IPS-NIHi7 (cell line): ENCODE data around the gene PAFAH2.

Experiments used
- DNase-seq: peaks from one replicate; pipeline ENCODE4 v3.0.0; 2012; ENCODE audit warnings: mixed read lengths; ENCODE audit errors: extremely low spot score

PAFAH2 gene

GRCh38 chr1:25997828-25998761 lies at the start of gene PAFAH2:
Gene PAFAH2, minus strand, starts transcription at chr1:25998063. Its CDS starts 7,247 bp downstream, at chr1:25990816.
- peak; percentile 96 for DNase-seq

- DNase-seq, result no peak
These were observed 49.5 kb upstream of the PAFAH2 start for GRCh38 chr1:26047278-26047874.

DNA sequence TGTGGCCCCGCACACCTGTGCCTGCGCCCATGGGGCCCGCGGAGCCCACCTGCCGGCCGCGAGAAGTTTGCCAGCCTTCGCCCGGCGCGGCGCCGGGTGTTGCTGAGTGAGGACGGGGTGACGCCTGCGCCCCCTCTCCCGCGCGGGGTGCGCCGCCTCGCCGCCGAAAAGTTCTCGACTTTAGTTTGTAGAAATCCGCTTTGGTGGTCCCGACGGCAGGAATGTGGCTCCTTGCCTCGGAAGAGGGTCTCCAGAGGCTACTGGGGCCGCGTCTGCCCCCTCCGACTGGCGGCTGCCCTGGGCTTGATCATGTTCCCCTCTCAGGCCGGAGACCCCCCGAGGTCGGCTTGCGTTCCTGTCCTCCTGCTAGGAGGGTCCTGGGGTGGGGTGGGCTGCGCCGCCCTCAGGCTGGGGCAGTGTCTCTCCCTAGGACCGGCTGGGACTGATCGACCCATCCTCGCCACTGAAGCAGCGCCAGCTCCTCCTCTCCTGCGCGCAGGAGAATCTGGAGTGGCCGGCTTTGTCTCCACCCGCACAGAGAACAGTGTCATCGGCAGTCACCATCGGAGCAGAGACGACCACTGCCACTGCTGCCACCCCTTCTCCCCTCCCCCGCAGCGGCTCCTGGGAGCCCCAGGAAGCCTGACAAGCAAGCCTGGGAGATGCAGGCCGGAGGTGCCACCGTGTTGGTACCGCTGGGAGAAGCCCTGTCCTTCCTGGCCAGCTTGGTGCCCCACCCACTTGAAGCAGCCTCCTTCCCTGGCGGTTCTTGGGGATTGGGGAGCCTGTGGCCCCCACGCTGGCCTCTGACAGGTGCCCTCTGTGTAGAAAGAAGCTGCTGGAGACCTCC lies 48.6 kb upstream of the PAFAH2 start:
- DNase-seq, result no peak

GRCh38 chr1:26045722-26046245 lies 47.9 kb upstream of the PAFAH2 start, which contains the start of gene SLC30A2:
Gene SLC30A2, minus strand, starts transcription at chr1:26046118. Its CDS starts 222 bp downstream, at chr1:26045896.
- DNase-seq, result peak; percentile 57

GRCh38 chr1:26044971-26045721 lies 47.3 kb upstream of the PAFAH2 start:
- no peak for DNase-seq

- DNase-seq, result no peak
These were observed 46.6 kb upstream of the PAFAH2 start for GRCh38 chr1:26044414-26044813.

GRCh38 chr1:26043765-26044164 lies 45.9 kb upstream of the PAFAH2 start:
- no peak for DNase-seq

DNA sequence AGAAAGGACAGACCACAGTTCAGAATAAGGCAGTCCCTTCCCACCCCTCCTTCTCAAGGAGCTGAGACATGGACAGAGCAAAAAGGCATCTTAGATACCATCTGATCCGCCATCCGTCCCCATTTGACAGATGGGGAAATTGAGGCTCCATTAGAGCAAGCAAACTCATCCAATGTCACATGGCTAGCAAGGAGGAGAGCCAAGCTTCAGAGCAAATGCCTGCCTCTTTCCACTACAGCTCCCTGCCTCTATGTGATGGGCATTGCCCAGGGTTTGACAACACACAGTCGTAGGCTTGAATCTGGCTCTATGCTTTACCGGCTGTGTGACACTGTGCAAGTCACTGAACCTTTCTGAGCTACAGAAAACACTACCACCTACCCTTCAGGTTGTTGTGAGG lies 44.1 kb upstream of the PAFAH2 start:
- DNase-seq, result no peak

DNA sequence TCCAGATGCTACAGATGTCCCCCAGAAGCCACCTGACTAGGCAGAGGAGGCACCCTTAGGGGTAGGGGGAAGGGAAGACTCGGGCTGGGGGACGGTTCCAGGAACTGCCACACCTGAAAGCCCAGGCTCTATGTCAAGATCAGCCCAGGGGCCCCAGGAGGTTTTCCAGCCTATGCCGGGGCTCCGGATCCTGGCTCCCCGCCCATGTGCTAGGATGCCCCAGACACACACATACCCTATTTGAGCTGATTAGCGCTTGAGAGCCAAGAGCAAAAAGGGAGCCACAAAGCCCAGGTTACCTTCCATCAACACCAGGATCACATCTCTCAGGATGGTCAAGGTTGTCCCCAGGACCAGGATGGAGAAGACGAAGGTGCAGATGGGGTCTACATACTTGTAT lies 43.5 kb upstream of the PAFAH2 start:
- no peak for DNase-seq

- DNase-seq, result no peak
These were observed 41.0 kb upstream of the PAFAH2 start for GRCh38 chr1:26038904-26039303.

- DNase-seq, result no peak
These were observed 40.6 kb upstream of the PAFAH2 start for GRCh38 chr1:26038477-26038876.

GRCh38 chr1:26037904-26038303 lies 40.0 kb upstream of the PAFAH2 start:
- no peak for DNase-seq

GRCh38 chr1:26036756-26037281 lies 39.0 kb upstream of the PAFAH2 start:
- DNase-seq, result no peak

GRCh38 chr1:26035959-26036755 lies 38.3 kb upstream of the PAFAH2 start:
- peak; percentile 94 for DNase-seq

DNA sequence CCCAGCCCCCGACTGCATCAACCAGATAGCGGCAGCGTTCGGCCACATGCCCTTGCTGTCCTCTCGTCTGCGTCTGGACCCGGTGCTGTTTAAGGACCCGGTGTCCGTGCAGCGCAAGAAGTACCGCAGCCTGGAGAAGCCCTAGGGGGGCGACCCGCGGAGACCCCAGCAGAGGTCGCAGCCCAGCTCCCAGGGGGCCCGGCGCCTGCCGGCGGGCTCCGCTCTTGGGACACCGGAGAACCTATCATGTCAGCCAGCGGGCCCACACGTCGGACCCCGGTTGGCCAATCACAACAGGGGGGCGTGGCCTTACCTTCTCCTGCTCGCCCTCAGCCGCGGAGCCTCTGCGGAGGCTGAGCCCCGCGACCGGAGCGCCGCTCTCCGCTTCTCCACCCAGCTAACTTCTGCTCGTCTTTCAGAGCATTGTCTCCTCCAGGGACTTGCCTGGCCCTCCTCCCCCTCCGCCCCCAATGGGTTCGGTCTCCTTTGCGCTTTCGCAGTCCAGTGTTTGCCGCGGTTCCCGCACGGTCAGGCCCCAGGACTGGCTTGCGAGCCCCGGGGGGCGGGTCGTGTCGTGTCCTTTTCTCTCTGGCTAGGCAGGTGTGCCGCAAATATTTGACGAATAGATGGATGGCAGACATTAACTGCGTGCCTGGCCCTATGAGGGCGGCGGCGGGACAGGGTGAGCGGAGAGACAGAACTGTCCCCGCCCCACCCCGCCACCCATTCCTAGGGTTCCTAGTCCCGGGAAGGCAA lies 37.5 kb upstream of the PAFAH2 start:
- DNase-seq, result peak; percentile 99

DNA sequence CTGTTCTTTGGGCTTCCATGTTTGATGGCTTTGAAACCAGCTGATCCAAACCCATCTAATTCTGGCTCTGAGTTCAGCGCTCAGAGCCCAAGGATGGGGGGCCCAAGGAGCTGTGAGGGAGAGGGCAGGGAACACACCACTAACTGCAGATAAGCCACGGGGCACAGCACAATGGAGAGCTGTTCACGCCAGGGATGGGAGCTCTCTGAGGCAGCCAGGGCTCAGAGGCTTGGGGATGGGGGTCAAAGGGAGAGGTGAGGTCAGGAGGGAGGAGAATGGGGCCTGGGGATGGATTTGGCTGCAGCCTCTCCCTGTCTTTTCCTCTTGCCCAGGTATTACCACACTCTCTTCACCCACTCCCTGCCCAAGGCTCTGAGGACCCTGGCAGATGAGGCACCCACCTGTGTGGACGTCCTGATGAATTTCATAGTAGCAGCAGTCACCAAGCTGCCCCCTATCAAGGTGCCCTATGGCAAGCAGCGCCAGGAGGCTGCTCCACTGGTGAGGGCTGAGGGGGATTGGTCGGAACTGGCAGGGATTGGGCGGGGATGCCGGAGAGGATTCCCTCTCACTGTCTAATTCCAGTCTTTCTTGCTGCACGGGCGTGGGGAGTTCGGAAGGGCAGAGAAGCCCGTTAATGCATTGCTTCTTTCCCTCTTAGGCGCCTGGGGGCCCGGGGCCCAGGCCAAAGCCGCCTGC lies 36.8 kb upstream of the PAFAH2 start:
- DNase-seq, result no peak

GRCh38 chr1:26032656-26033357 lies 34.9 kb upstream of the PAFAH2 start:
- no peak for DNase-seq
